NCI-H1417 treated with DMSO at 0.1 percent for 48 hours (cell line): Measurements from ENCODE around the gene GALNT2.

ENCODE experiments used
- DNase-seq: peaks from one replicate; lab custom pipeline; 2025; lab: John Stamatoyannopoulos, UW

GALNT2 gene

GRCh38 chr1:230130172-230130944 is 63.3 kb downstream of the GALNT2 start:
- no peak for DNase-seq

DNA sequence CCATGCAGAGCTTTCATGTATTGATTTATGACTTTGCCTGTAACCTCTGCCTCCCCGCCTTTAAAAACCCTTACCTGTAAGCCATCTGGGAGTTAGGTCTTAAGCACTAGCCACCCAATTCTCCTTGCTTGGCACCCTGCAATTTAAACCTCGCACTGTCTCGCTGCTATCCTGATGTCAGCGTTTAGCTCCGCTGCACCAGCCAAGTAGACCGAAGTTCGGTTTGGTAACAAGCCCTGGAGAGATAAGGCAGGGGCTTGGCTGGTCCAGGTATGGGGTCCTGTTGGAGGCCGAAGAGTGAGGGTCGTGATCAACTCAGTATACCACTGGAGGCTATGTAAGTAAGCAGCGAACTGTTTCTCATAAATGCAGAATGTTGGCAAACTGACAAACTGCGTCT is 64.4 kb downstream of the GALNT2 start:
- no peak for DNase-seq

GRCh38 chr1:230132758-230133157 is 65.7 kb downstream of the GALNT2 start:
- DNase-seq = no peak

DNA sequence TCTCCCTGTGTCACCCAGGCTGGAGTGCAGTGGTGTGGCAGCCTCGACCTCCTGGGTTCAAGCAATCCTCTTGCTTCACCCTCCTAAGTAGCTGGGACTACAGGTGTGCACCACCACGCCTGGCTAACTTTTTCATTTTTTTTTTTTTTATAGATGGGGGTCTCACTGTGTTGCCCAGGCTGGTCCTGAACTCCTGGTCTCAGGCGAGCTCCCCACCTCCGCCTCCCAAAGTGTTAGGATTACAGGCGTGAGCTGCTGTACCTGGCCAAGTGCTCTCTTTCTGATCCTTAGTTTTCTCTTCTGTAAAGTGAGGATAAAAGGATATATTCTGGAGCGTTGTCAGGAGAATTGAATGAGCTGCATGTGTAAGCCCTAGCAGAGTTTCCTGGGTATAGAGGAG is 68.7 kb downstream of the GALNT2 start:
- DNase-seq = no peak

- no peak for DNase-seq
Observed at GRCh38 chr1:230136453-230137336, 69.7 kb downstream of the GALNT2 start.

DNA sequence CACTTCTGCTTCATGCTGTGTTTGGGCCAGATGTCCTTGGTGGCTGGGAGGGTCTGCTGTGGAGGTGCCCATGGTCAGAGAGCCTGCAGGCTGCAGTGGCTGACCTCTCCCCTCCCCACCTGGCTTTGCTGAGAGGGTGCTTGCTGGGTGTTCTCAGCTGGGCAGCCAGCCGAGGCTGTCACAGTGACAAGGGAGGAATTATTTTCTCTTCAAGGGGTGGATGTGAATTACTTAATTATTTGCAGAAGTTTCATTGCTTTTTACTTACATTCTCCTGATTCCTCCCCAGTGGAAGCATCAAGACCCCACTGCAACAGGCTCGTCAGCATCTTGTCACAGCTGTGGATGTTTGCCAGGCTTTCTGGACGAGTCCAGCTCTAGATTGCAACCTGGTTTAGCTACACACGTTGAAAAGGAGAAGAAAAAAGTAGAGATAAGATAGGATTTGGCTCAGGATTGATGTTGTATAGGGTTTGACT is 70.3 kb downstream of the GALNT2 start:
- no peak for DNase-seq

DNA sequence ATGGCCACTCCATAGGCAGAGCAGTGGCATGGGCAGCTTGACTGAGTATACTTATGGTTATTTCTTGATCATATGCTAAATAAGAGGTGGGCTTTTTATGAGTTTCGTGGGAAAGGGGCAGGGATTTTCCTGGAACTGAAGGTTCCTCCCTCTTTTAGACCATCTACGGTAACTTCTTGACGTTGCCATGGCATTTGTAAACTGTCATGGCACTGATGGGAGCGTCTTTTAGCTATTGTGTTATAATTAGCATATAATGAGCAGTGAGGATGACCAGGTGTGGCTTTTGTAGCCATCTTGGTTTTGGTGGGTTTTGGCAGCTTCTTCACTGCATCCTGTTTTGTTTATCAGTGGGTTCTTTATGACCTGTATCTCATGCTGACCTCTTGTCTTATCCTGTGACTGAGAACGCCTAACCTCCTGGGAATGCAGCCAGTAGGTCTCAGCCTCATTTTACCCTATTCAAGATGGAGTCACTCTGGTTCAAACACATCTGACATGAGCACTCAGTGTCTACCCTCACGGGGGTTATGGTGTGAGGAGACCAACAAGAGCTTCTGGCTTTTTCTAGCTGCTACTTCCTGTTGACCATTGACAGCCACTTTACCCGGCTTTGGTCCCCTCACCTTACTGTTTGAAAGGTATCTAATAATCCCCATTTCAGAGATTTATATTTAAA is 71.7 kb downstream of the GALNT2 start:
- no peak for DNase-seq

- no peak for DNase-seq
Observed at GRCh38 chr1:230139315-230139714, 72.3 kb downstream of the GALNT2 start.

- no peak for DNase-seq
Observed at GRCh38 chr1:230139741-230140140, 72.7 kb downstream of the GALNT2 start.

DNA sequence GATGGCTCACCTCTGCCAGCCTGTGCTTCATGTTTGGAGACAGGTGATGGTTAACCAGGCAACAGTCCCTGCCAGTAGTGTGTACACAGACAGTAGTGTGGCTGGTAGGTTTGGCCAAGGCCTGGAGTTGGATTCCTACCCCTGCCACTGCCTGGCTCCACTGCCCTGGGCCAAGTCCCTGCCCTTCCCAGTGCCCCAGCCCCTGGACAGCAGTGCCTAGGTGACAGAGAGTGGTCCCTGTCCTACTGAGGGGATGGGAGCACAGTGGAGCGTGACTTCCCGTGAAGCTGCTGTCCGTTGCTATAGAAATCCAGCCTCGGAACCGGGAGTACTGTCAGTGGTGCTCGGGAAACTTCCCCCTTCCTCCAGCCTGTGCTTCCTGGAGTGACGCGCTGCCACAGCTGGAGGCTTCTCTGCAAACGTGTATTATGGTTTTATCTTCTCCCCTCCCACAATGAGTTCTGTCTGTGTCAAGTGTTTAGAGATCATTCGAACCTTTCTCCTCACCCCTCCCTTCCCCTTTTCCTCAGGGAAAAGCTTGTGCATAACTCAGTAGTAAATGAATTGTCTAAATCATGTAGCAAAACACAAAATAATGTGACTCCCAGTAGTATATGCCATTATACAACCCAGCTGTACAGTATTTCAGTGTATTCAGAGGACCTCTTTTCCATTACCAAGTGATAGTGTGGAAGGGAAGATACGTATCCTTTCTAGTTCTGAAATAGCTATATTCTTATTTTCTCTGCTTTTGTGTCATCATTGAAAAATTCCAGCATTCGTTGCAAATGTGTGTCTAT is 73.4 kb downstream of the GALNT2 start:
- no peak for DNase-seq

DNA sequence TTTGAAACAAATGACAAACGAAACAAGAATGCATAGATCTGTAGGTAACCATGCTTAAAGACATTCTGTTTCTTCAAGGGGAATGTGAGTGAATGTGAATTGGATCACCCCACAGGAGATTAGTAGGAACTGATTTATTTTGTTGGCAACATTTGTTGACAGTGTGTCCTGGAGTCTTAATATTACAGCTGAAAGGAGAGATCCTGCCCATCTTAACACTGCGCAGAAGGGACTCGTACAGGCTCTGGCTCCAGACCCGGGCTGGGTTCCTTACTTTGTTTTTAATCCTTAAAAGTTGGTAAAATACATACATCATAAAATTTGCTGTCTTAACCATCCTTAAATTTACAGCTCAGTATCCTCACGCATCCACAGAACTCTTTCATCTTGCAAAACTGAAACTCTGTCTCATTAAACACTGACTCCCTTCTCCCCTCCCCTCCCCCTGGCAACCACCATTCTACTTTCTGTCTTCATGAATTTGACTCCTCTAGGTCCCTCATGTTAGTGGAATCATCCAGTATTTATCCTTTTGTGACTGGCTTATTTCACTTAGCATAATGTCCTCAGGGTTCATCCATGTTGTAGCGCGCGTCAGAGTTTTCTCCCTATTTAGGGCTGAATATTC is 74.1 kb downstream of the GALNT2 start:
- DNase-seq = no peak

- no peak for DNase-seq
Observed at GRCh38 chr1:230141797-230142607, 75.0 kb downstream of the GALNT2 start.

DNA sequence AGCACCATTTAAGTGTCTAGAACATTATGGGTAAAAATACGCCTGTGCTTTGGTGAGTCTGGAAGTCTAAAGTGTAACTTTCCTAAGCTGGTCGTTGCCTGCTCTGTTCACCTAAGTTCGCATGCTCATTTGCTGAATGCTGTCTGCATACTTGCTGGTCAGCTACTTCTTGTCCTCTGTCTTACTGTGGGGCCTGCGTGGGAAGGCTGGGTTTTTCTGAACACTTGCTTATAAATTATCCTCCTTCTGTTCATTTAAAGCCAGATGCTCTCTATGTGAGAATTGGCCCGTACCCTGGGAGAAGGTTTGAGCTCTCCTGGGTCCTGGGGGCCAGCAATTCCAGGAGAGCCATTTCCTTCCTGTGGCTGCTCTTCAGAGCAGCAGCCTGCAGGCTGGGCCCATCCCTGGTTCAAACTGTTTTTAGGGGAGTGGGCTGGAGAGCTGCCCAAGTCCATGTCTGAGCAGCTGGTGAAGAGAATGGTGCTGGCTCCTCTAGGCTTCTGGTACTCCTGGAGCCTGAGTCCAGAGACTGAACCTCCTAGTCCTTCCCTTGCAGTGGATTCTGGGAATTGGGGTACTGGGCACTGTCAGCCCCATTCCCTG is 75.7 kb downstream of the GALNT2 start:
- DNase-seq = no peak

DNA sequence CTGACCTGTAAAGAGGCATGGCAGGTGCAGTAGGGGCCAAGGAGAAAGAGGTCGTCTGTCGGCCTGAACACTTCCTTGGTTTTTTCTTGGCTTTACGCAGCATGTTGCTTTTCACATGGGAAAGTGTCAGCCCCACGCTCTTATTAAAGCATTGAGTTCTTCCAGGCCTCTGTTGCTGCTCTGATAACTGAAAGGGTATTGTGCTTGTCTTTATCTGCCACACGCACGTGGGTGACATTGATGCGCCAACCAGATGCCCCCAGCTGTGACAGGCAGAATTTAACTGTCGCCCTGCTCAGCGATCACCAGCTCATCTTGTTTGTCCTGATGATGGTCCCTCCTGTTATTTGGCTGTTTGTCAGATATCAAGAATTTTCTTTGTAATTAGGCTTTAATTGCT is 76.5 kb downstream of the GALNT2 start:
- no peak for DNase-seq

- no peak for DNase-seq
Observed at GRCh38 chr1:230144010-230144614, 77.1 kb downstream of the GALNT2 start.

- no peak for DNase-seq
Observed at GRCh38 chr1:230144758-230145504, 77.9 kb downstream of the GALNT2 start.

- no peak for DNase-seq
Observed at GRCh38 chr1:230145505-230145899, 78.5 kb downstream of the GALNT2 start.

DNA sequence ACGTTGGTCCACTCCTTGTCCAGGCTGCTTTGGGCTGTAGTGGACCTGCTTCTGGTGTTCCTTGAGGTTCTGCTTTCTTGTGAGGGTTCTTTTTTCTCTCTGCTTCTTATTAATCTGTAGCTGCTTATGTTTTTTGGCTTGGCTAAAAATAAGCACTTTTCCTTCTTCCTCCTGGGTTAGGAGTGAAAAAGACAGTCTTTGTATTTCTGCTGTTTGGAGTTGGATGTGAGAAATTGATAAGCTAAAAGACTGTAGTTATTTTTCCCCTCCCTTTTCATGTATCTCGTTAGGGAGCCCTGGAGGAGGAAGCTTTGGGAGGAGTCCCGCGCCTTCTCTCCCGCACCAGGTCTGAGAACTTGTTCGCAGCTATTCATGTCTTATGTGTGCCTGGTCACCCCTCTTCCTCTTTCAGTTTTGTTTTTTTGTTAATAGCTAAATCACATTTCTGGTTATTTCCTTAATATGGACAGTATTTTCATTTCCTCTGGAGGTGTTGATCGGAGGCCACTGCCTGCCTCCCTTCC is 79.0 kb downstream of the GALNT2 start:
- no peak for DNase-seq

GRCh38 chr1:230146709-230147108 is 79.7 kb downstream of the GALNT2 start:
- DNase-seq = no peak
